D721Med (cell line): ENCODE data around the gene NGFR.
"Not testable (repeated sequence)": the region's sequence is repeated elsewhere in the genome, so short reads cannot be mapped to it uniquely, and the experiment has no call there.

Experiments used
- DNase-seq: peaks from one replicate; pipeline ENCODE4 v3.0.0; 2011; ENCODE audit warnings: low spot score; ENCODE audit not compliant: insufficient read length
- FAIRE-seq: peaks from 2 replicates; lab custom pipeline; 2011; peaks lifted over from hg19 to GRCh38; lab: Jason Lieb, UNC
- CTCF ChIP-seq: IDR thresholded peaks from 2 replicates; pipeline ENCODE4 v1.5.1; 2012; ENCODE audit warnings: mild to moderate bottlenecking, control low read depth; ENCODE audit not compliant: insufficient read depth; ENCODE audit errors: missing control alignments

The NGFR gene

GRCh38 chr17:49496867-49497147 lies 1.7 kb downstream of the NGFR start:
- no peak for TF ChIP-seq CTCF
- FAIRE-seq, result no peak
- no peak for DNase-seq

GRCh38 chr17:49497148-49498028 lies 2.3 kb downstream of the NGFR start:
- DNase-seq (no peak), FAIRE-seq (no peak)

GRCh38 chr17:49498029-49498615 lies 3.0 kb downstream of the NGFR start:
- FAIRE-seq (no peak), DNase-seq (no peak)
- TF ChIP-seq CTCF, result no peak

More at GRCh38 chr17:49497148-49498028, 2.3 kb downstream of the NGFR start:
- no peak for TF ChIP-seq CTCF

GRCh38 chr17:49501496-49501895 lies 6.4 kb downstream of the NGFR start:
- no peak for FAIRE-seq
- no peak for TF ChIP-seq CTCF
- no peak for DNase-seq

- FAIRE-seq (no peak), DNase-seq (no peak)
- TF ChIP-seq CTCF, result no peak
These were observed 7.2 kb downstream of the NGFR start for GRCh38 chr17:49502254-49502653.

- DNase-seq, FAIRE-seq: not testable (repeated sequence)
These were observed 7.6 kb downstream of the NGFR start for GRCh38 chr17:49502680-49503079.

GRCh38 chr17:49504369-49504768 lies 9.3 kb downstream of the NGFR start:
- DNase-seq (no peak), FAIRE-seq (no peak)
- no peak for TF ChIP-seq CTCF
